HepG2 (cell line): ENCODE data around the gene OR7D2. TPM values are rescaled to one million over a fixed set of nuclear protein-coding genes. Genes with fewer than 3 reads are reported as not detected.

Source experiments
- CBFB ChIP-seq: sonication (generic); formaldehyde crosslinking; IDR thresholded peaks from 2 replicates; pipeline ENCODE4 v1.4.0; 2020; ENCODE audit warnings: missing genetic modification reagents
- FOXP1 ChIP-seq, 2 experiments: fragments of 450-650 bp in 1 of 2; IDR thresholded peaks; 2 replicates each; pipeline ENCODE4 v1.6.1; 2017 to 2018; ENCODE audit warnings: antibody characterized with exemption in 1 of 2
- MED1 ChIP-seq: sonication (generic); formaldehyde crosslinking; IDR thresholded peaks from 2 replicates; pipeline ENCODE4 v1.4.0; 2020; ENCODE audit warnings: missing genetic modification reagents
- MIXL1 ChIP-seq: IDR thresholded peaks from 2 replicates; pipeline ENCODE4 v1.6.1; 2016
- NFKB2 ChIP-seq: sonication (generic); formaldehyde crosslinking; IDR thresholded peaks from 2 replicates; pipeline ENCODE4 v1.4.0; 2020; ENCODE audit warnings: missing genetic modification reagents, borderline replicate concordance
- PATZ1 ChIP-seq: sonication (generic); formaldehyde crosslinking; IDR thresholded peaks from 2 replicates; pipeline ENCODE4 v1.4.0; 2020; ENCODE audit warnings: missing genetic modification reagents
- STAT5B ChIP-seq: sonication (generic); formaldehyde crosslinking; IDR thresholded peaks from 2 replicates; pipeline ENCODE4 v1.4.0; 2020; ENCODE audit warnings: missing genetic modification reagents
- STAT6 ChIP-seq: sonication (generic); formaldehyde crosslinking; IDR thresholded peaks from 2 replicates; pipeline ENCODE4 v1.4.0; 2020; ENCODE audit warnings: missing genetic modification reagents, mild to moderate bottlenecking, borderline replicate concordance
- TAF1 ChIP-seq: sonication (generic); formaldehyde crosslinking; IDR thresholded peaks from 2 replicates; pipeline ENCODE4 v1.4.0; 2020; ENCODE audit warnings: missing genetic modification reagents
- TMF1 ChIP-seq: sonication (generic); formaldehyde crosslinking; IDR thresholded peaks from 2 replicates; pipeline ENCODE4 v1.8.1; 2022; ENCODE audit warnings: low read depth, missing genetic modification reagents
- TRIM22 ChIP-seq: fragments of 450-650 bp; IDR thresholded peaks from 2 replicates; pipeline ENCODE4 v1.6.1; 2017
- ZBTB33 ChIP-seq: sonication (generic); formaldehyde crosslinking; IDR thresholded peaks from 2 replicates; pipeline ENCODE4 v1.4.0; 2020; ENCODE audit warnings: missing genetic modification reagents
- ZFP91 ChIP-seq: sonication (generic); formaldehyde crosslinking; IDR thresholded peaks from 2 replicates; pipeline ENCODE4 v1.9.0; 2022; ENCODE audit warnings: missing genetic modification reagents, mild to moderate bottlenecking, borderline replicate concordance
- ZNF207 ChIP-seq: fragments of 450-650 bp; IDR thresholded peaks from 2 replicates; pipeline ENCODE4 v1.6.1; 2016; ENCODE audit warnings: antibody characterized with exemption, borderline replicate concordance
- ZNF552 ChIP-seq: sonication (generic); formaldehyde crosslinking; IDR thresholded peaks from 2 replicates; pipeline ENCODE4 v1.9.0; 2022; ENCODE audit warnings: missing genetic modification reagents, mild to moderate bottlenecking, borderline replicate concordance
- polyA plus RNA-seq, 8 experiments: library from polyadenylated mRNA; depleted of rRNA in 3 of 8; stranded (reverse) in 7 of 8; unstranded in 1 of 8; fragments of >200 nt; fragmentation: Illumina TruSeq in 4 of 8; extraction: Trizol in 4 of 8; gene quantifications; 2 replicates each; pipeline versions ENCODE4 v1.2.1 to v1.2.3, GENCODE V29; 2011 to 2016; ENCODE audit warnings: low read depth in 4 of 8, missing spikeins in 1 of 8, mixed read lengths in 1 of 8; ENCODE audit not compliant: insufficient read depth in 1 of 8
- total RNA-seq, 5 experiments: library from RNA; depleted of rRNA; stranded (reverse); fragments of >200 nt; fragmentation: Illumina TruSeq; extraction: Trizol; gene quantifications; 2 replicates each; pipeline ENCODE4 v1.2.3, GENCODE V29; 2016; ENCODE audit warnings: low read depth in 1 of 5
- TF ChIP-seq, protein P1 (sequence below): sonication (generic); formaldehyde crosslinking; IDR thresholded peaks from 2 replicates; pipeline ENCODE4 v1.5.0; 2020; ENCODE audit warnings: mild to moderate bottlenecking, missing genetic modification reagents, borderline replicate concordance

OR7D2 gene
- total and polyA plus RNA-seq, 2 of the 13 experiments (the other 11 are each of a cell fraction or from before 2014, with no cell fraction given), result 0.07 TPM; not detected in 1

- TF ChIP-seq STAT6 (CRISPR knock-in tag), result no peak
- TF ChIP-seq TAF1, result no peak
- no peak for TF ChIP-seq MIXL1 (CRISPR knock-in tag)
- no peak for TF ChIP-seq ZBTB33 (CRISPR knock-in tag)
- TF ChIP-seq PATZ1 (CRISPR knock-in tag), result no peak
- TF ChIP-seq CBFB (CRISPR knock-in tag), result no peak
- no peak for TF ChIP-seq FOXP1 (IDR thresholded peaks at IDR 0.05)
- TF ChIP-seq FOXP1 (CRISPR knock-in tag; IDR thresholded peaks at IDR 0.05), result no peak
- TF ChIP-seq STAT5B (CRISPR knock-in tag), result no peak
- TF ChIP-seq, protein P1, sequence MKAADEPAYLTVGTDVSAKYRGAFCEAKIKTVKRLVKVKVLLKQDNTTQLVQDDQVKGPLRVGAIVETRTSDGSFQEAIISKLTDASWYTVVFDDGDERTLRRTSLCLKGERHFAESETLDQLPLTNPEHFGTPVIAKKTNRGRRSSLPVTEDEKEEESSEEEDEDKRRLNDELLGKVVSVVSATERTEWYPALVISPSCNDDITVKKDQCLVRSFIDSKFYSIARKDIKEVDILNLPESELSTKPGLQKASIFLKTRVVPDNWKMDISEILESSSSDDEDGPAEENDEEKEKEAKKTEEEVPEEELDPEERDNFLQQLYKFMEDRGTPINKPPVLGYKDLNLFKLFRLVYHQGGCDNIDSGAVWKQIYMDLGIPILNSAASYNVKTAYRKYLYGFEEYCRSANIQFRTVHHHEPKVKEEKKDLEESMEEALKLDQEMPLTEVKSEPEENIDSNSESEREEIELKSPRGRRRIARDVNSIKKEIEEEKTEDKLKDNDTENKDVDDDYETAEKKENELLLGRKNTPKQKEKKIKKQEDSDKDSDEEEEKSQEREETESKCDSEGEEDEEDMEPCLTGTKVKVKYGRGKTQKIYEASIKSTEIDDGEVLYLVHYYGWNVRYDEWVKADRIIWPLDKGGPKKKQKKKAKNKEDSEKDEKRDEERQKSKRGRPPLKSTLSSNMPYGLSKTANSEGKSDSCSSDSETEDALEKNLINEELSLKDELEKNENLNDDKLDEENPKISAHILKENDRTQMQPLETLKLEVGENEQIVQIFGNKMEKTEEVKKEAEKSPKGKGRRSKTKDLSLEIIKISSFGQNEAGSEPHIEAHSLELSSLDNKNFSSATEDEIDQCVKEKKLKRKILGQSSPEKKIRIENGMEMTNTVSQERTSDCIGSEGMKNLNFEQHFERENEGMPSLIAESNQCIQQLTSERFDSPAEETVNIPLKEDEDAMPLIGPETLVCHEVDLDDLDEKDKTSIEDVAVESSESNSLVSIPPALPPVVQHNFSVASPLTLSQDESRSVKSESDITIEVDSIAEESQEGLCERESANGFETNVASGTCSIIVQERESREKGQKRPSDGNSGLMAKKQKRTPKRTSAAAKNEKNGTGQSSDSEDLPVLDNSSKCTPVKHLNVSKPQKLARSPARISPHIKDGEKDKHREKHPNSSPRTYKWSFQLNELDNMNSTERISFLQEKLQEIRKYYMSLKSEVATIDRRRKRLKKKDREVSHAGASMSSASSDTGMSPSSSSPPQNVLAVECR, result no peak
- TF ChIP-seq TMF1 (CRISPR knock-in tag), result no peak
- TF ChIP-seq TRIM22, result no peak
- no peak for TF ChIP-seq ZNF207
- TF ChIP-seq NFKB2, result no peak
- TF ChIP-seq ZNF552, result no peak
- TF ChIP-seq ZFP91 (CRISPR knock-in tag), result no peak
- TF ChIP-seq MED1 (CRISPR knock-in tag), result no peak
Measured at GRCh38 chr19:9156304-9156703, 22.5 kb upstream of the OR7D2 start (continued).
